Upper lobe of left lung (tissue), 6 donors: ENCODE measurements around the gene ITPRIP. TPM values are rescaled to one million over a fixed set of nuclear protein-coding genes. Genes with fewer than 3 reads are reported as not detected.

Experiments used
- ATAC-seq, 2 donors: fragments of 200-7000 bp; cut with Tn5 transposase; one replicate each; pipeline ENCODE4 v1.9.1; 2022; ENCODE audit warnings: mild to moderate bottlenecking in 2 of 2, moderate library complexity in 2 of 2; ENCODE audit not compliant: low FRiP score in 2 of 2
- DNase-seq, 2 donors: peaks; one replicate each; pipeline ENCODE4 v3.0.0-alpha.2; 2019 to 2020
- H3K27ac ChIP-seq, 4 donors: fragments of 200-600 bp; sonication (generic); one replicate each; pipeline ENCODE4 v1.5.1; 2016 to 2019
- H3K27me3 ChIP-seq, 4 donors: fragments of 200-600 bp; sonication (generic); one replicate each; pipeline ENCODE4 v1.5.1; 2017 to 2019
- H3K36me3 ChIP-seq, 4 donors: fragments of 200-600 bp; sonication (generic); one replicate each; pipeline ENCODE4 v1.5.1; 2016 to 2019
- H3K4me1 ChIP-seq, 4 donors: fragments of 200-600 bp; sonication (generic); one replicate each; pipeline ENCODE4 v1.5.1; 2018 to 2019
- H3K4me3 ChIP-seq, 4 donors: fragments of 200-600 bp; sonication (generic); one replicate each; pipeline ENCODE4 v1.5.1; 2017 to 2019; ENCODE audit warnings: mild to moderate bottlenecking in 2 of 4, moderate library complexity in 1 of 4
- H3K9me3 ChIP-seq, 4 donors: fragments of 200-600 bp; sonication (generic); one replicate each; pipeline ENCODE4 v1.5.1; 2018 to 2019
- CTCF ChIP-seq, 6 experiments: fragments of 450-650 bp in 4 of 6; fragments of 200-600 bp in 2 of 6; sonication (generic) in 2 of 6; IDR thresholded peaks; one replicate each; pipeline ENCODE4 v1.5.1; 2016 to 2019; ENCODE audit warnings: antibody characterized with exemption in 6 of 6
- EP300 ChIP-seq, 4 donors: sonication (generic); formaldehyde crosslinking; IDR thresholded peaks; one replicate each; pipeline ENCODE4 v1.5.1; 2017; ENCODE audit warnings: antibody characterized with exemption in 4 of 4, control low read depth in 2 of 4
- WGBS, 2 donors: methylation state at CpG; one replicate each; pipeline ENCODE4 v1.1.5; 2017 to 2018; 5-methylcytosine and 5-hydroxymethylcytosine counted together
- small RNA-seq, 4 donors: library from RNA; depleted of rRNA; stranded (forward); fragments of <200 nt; gene quantifications; one replicate each; pipeline ENCODE3, GENCODE V24; 2016
- total RNA-seq, 6 donors: library from RNA; depleted of rRNA in 4 of 6; stranded (reverse); fragments of >200 nt in 4 of 6; gene quantifications; one replicate each; pipeline versions ENCODE4 v1.1.0 to v1.2.1, GENCODE V29; 2016 to 2021
- donor health status: DM: no; HTN: no; CAD: no; lungs with moderate emphysema.
- donor health status: DM: no; HTN: yes; CAD: no; lungs with severe emphysema.

ITPRIP gene
- total RNA-seq, 6 donors from 2014 or later: 28.3 to 86.2 (median 34.4) TPM

- peaks cover 50 to 65% (median 56%) of the 10 kb centered on the region in 4 donors for H3K4me1 ChIP-seq
- peak overlapping the region; percentile 16 to 73 (median 66) for H3K27ac ChIP-seq
- peak overlapping the region in 1 of 4 donors; percentile 7 for H3K4me3 ChIP-seq
- H3K27me3 ChIP-seq: no peaks in the 10 kb centered on the region
- DNase-seq (no peak), ATAC-seq (no peak)
- 88 to 89% methylated on average over 6 of the region's 6 CpGs for WGBS, 2 donors
- TF ChIP-seq EP300 (IDR thresholded peaks at IDR 0.05) (peak in 2 of 4 donors; percentile 7 to 31), CTCF (IDR thresholded peaks at IDR 0.05) (no peak)
- H3K9me3 ChIP-seq: no peaks in the 10 kb centered on the region
- peaks cover 25 to 79% (median 52%) of the 10 kb centered on the region in 4 donors for H3K36me3 ChIP-seq
Measured at GRCh38 chr10:104259999-104260774, 78.1 kb downstream of the ITPRIP start.

Small RNA genes within 50 kb of the gene (small RNA-seq; reads per million reads assigned to genes)
- gene MIR4482: 0.06 to 0.72 (median 0.26) reads per million in 4 donors

Other genes with a start within 250 kb of the ITPRIP start
- gene SFR1, start 216.3 kb downstream of the ITPRIP start, total RNA-seq: 10 to 100 TPM in 1 of 6 donors, 1 to 10 TPM in 5; 3.1 to 11.9 (median 7.3) TPM
- 100 to 1,000 TPM in 1 of 6 donors, 10 to 100 TPM in 2, 1 to 10 TPM in 2, under 1 TPM in 1; 0.69 to 121 (median 10.0) TPM for gene CFAP43, start 106.1 kb downstream of the ITPRIP start, total RNA-seq
- gene GSTO1, start 83.6 kb downstream of the ITPRIP start, total RNA-seq: 100 to 1,000 TPM in 3 of 6 donors, 10 to 100 TPM in 3; 30.4 to 147 (median 102) TPM
- 10 to 100 TPM in 1 of 6 donors, 1 to 10 TPM in 5; 2.8 to 11.2 (median 7.8) TPM for gene GSTO2, start 69.3 kb downstream of the ITPRIP start, total RNA-seq
- gene CFAP58, start 15.4 kb upstream of the ITPRIP start, total RNA-seq: 10 to 100 TPM in 1 of 6 donors, 1 to 10 TPM in 3, under 1 TPM in 2; 0.14 to 11.0 (median 1.0) TPM